ENCODE data around the gene UQCC2.

UQCC2 gene

DNA sequence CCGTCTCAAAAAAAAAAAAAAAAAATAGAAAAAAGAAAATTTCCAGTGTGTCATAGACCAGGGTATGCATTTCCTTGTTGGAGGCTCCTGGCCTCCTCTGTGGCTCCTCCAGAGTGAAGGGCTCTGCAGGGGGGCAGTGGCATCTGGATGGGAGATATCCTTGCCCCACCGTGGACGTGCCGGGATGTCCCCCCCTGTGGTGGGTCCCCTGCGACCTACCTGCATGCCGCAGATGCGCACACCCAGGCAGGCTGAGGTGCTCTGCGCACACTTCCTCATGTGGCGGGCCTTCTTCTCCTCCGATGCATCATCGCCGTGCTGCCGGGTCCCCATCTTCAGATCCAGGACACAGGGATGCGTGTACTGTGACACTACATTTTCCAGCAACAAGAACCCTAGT is 13.7 kb upstream of the UQCC2 start:
- DNase-seq = no peak

DNA sequence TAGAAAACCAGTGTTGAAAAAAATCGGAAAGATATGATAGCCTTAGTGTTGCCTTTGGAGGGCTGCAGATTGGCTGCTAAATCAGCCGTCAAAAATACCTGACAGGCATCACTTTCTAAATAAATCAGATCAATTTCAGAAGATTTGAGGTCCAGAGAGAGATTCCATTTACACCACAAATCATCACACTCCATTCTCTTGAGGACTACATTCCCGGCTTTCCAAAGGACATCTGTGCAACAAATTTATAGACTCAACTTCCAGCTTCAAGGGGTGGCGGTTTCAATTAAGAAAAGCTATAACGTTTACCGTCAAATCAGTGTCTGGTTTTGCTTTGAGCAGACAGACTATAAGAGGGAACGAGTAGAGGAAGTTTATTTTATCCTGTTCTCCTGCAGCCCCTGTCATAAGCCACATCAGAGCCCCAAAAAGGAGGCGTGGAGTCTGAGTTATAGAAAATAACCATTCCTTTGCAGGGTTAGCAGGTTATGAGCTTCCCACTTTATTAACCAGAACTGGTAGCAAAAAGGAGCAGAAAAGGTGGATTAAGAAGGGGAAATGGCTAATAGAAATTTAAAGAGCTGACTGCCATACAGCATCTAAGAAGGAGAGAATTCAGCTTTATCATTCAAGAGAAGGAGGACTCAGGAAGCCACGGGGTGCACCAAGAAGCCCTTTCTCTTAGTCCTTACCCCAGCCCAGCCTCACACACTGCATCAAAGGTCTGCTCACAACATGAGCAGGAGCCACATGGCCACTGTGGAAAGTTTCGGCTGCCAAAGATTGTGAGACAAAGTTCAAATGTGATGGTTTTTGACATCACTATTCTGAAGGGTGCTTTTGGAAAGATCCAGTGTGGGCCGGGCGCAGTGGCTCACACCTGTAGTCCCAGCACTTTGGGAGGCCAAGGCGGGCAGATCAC is 12.9 kb upstream of the UQCC2 start:
- no peak for DNase-seq

DNA sequence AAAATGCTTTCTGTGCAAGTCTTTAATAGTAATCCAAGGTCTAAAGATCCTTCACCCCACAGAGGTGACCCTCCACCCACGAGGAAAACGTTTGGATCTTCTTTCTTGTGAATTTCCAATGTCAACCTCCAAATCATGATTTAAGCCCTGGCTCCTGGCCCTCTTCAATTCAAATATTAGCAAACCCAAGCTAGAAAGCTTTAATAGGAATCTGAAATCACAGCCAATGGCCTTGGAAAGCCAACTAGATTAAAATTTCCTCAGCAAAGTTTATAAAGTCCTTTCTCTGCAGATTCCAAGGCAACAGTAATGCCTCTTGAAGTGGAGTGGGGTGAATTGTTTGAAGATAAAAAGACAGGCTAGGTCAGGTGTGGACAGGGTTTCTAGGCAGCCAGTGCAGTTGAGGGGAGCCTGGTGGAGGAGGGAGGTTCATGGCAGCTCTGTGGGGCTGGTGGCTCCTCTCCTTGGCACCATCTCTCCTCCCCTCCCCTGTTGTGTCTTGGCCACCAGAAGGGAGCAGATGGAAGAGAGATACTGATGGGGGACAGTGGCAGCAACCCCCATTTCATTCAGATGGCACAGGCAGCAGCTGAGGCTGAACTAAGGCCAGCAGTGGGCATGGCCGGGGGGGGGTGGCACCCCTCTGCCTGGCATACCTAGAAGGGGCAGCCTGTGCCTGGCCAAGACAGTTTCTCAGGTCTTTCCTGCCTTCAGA is 12.0 kb upstream of the UQCC2 start:
- no peak for DNase-seq

- no peak for DNase-seq
These were observed 10.7 kb upstream of the UQCC2 start for GRCh38 chr6:33722103-33722623.

DNA sequence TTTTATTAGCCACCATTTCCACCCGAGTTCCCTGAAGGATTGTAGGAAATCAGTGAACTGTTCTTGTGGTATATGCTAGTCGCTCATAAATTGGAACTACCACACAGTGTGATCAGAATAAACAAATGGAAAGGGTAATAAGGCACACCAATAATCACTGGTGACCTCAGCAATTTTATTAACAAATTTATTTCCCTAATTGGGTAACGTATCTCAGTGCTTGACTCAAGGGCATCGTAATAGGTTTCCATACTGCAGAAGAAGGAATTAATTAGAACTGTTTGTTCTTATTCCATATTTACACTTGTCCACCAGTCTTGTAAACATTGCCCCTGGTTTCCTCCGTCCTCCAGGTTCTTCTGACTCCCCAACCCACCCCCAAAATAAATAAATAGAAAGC is 10.0 kb upstream of the UQCC2 start:
- DNase-seq = no peak

- peak; percentile 37 to 49 (median 37) for DNase-seq
These were observed 9.5 kb upstream of the UQCC2 start for GRCh38 chr6:33720998-33721397.

DNA sequence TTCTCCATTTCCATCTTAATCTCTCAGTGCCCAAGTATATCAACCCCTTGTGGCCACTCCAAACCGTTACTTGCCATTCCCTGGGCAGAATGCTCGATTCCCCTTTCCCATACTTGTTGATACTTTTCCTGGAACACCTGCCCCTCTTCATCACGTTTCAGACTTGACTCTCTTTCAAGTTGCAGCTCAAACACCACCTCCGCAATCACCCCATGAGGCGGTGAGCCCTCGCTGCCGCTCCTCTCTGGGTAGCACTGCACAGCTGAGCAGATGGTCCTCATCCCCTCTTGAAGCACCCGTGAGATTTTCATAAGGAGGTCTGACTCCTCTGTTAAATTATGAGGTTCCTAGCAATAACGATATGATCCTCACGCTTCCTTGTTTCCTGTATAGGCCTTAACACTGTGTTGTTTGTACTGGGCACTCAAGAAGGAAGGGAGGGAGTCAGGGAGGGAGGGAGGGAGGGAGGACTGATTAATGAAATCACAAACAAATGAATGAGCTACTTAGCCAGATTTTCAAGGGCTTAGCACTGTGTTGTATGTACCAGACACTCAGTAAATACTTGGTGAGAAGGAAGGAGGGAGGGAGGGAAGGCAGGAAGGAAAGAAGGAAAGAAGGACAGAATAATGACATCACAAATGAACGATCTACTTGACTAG is 8.0 kb upstream of the UQCC2 start:
- no peak for DNase-seq

DNA sequence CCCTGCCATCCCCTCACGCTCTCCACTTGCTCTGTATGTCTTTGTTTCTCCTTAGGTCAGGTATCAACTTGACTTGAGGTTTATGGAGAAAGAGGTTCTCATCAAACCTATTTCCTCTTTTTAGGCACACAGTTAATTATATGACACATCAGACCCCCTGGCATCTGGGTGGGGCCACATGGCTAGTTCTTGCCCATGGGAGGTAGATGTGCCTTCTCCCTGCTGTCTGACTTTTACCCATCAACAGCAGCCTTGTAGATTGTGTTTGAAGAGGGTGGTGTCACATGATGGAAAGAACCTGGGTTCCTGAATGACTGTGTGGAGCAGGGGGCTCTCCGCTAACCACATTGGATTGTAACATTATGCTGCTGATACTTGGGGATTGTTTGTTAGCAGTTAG is 7.2 kb upstream of the UQCC2 start:
- DNase-seq = no peak

DNA sequence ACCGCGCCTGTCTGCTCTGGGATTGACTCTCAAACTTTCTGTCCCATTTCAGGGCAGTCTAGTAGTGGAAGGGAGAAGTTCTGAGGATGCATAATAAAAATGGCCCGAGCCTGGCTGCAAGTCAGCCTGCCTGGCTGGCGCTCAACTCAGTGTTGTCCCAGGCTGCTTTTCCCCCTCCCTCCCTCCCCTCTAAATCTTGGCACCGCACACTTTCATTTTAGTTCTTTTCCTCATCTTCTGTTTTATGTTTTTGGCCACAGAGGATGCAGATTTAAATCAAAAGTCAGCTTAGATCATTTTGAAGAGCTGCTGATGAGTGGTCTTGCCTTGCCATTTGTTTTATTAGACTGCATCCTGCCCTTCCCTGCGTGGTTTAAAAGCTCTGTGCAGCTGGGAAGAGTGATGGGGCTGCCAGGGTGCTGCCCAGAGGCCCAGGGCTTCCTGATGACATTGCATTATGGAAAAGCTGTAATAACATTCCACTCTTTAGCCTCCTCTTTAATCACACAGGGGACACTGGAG is 6.5 kb upstream of the UQCC2 start:
- no peak for DNase-seq

- no peak for DNase-seq
These were observed 5.6 kb upstream of the UQCC2 start for GRCh38 chr6:33716890-33717632.

DNA sequence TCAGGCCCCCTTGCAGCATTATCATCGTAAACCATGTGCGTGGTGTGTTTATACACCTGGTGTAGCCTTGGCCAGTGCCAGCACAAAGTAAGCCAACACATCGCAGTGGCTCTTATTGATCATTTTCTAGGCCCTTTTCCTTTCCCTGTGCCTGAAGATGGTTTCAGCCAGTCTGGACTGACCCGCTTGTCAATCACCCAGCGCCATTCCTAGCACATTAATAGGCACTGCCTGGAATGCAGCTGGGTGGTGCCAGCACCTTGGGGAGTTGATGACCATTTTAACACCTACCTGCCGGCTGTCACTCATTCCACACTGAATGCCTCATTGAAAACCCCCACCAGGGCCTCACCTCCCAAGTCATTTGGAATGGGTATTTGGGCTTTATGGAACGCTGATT is 4.9 kb upstream of the UQCC2 start:
- no peak for DNase-seq

DNA sequence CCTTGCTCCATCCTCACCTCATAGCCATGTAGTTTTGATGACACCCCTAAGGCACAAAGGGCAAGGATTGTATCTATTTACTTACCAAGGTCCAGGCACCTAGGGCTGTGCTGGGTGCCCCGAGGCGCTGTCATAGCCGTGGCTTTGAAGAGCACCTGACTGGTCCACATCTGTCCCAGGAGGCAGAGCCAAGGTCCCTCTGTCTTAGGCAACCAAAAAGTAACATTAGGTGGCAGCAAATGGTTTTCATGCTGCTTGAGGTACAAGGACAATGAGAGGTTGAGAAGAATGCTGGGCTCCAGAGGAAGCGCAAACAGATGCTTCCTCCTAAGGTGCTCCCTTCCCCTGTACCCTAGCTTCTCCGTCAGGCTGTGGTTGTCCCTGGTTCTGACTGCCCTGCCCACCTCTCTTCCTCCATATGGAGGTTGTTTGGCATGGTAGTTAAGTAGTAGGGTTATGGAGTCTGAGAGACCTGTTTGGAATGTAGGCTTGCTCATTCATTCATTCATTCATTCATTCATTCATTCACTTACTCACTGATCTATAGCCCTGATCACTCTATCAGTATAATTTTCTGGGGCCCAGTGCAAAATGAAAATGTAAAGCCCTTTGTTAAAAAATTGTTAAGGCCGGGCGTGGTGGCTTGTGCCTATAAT is 3.0 kb upstream of the UQCC2 start:
- no peak for DNase-seq

DNA sequence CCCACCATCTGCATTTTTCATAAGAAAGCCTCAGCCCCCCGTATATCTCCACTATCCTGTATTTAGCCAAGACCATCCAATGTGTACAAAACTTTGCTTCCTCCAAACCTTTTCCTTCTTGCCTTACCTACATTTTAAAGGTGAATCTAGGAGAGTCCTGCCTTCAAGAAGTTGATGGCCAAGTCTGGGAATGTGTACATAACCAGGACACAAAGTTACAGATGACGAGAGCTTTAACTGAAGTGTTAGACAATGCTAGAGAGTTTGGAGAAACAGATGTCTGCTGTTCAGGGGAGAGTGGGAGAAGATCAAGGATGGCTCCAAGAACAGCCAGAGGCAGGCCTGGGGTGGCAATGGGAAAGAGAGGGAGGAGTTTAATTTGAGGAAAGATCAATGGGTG is 2.3 kb upstream of the UQCC2 start:
- no peak for DNase-seq

GRCh38 chr6:33712914-33713313 is 1.4 kb upstream of the UQCC2 start:
- DNase-seq = no peak

GRCh38 chr6:33710296-33711121 is 991 bp downstream of the UQCC2 start:
- no peak for DNase-seq

- no peak for DNase-seq
These were observed 1.8 kb downstream of the UQCC2 start for GRCh38 chr6:33709605-33710295.

DNA sequence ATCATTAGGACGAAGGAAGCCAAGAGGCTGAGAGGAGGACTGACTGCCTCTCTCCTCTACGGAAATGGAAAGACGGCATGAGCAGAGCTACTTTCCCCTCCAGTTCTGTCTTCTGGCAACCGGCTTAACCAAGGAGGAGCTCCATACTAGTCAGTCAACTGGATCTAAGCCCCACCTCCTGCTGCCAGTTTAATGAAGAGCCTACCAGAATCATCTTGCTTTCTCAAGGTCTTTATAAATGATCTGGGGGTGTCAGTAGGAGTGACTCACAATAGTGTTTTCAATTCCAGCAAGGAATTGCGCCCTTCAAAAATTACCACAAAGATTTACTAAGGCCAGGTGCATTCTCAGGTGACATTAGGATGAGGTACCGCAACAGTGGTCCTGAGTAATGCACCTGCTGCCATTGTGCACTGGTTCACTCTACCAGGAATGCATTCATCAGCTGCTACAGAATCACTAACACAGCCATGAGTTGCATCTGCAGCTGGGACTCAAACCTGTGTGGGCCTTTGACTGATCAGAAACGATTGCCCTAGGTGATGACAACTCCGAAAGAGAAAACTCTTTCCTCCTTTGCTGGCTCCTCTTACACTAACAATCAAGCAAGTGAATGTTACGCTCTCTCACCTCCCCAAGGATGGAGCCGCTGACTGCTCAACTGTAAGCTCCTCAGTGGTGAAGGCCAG is 2.8 kb downstream of the UQCC2 start:
- DNase-seq = no peak

DNA sequence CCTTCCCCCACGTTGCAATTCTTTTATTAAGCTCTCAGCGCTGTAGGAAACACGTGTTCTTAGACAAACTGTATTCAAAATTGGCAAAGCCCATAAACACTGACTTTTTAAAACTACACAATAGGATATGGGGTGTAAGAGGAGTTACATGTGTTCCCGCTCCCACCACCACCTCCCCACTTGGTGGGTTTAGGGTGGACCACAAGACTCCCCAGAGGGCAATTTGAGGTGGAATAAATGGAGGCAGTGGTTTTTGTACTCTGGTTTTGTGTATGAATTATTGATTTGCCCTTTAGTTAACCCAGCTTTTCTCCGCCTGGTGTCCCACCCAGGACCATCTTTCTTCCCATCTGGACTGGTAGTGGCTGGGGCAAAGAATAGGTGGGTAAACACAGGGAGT is 3.7 kb downstream of the UQCC2 start:
- DNase-seq = no peak

- no peak for DNase-seq
These were observed 5.4 kb downstream of the UQCC2 start for GRCh38 chr6:33705955-33706725.

Measured in suppressor macrophage treated with lipopolysaccharide for 1 hour (primary cell).